Fibroblast of peridontal ligament (primary cell): Measurements from ENCODE around the gene EFNA1.
"Not testable (repeated sequence)": the region's sequence is repeated elsewhere in the genome, so short reads cannot be mapped to it uniquely, and the experiment has no call there.

ENCODE experiments used
- DNase-seq: peaks from one replicate; pipeline ENCODE4 v3.0.0-alpha.2; 2010; ENCODE audit errors: extremely low read depth

The EFNA1 gene

DNA sequence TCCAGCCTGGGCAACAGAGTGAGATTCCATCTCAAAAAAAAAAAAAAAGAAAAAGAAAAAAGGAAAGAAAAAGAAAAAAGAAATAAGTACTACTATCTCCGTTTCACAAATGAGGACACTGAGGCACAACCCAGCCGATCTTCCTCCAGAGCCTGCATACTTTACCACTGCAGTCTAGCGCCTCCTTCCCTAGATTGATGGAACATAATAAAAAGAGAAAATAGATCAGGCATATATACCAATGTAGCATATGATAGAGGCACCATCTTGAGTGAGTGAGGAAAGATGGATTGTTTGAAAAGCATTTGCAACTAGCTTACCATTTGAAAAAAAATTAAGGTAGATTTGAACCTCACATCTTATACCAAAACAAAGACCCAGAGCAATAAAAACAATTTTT lies 17.8 kb downstream of the EFNA1 start:
- DNase-seq: no peak

DNA sequence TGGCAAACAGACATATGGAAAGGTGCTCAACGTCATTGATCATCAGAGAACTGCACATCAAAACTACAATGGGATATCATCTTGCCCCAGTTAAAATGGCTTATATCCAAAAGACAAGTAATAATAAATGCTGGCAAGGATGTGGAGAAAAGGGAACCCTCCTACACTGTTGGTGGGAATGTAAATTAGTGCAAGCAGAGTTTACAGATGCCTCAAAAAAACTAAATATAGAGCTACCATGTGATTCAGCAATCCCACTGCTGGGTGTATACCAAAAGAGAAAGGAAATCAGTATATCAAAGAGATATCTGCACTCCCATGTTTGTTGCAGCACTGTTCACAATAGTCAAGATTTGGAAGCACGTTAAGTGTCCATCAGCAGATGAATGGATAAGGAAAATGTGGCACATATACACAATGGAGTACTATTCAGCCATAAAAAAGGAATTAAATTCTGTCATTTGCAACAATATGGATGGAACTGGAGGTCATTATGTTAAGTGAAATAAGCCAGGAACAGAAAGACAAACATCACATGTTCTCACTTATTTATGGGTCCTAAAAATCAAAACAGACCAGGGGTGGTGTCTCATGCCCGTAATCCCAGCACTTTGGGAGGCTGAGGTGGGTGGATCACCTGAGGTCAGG lies 28.4 kb downstream of the EFNA1 start:
- DNase-seq: not testable (repeated sequence)

GRCh38 chr1:155158991-155159390 lies 31.3 kb downstream of the EFNA1 start:
- no peak for DNase-seq

DNA sequence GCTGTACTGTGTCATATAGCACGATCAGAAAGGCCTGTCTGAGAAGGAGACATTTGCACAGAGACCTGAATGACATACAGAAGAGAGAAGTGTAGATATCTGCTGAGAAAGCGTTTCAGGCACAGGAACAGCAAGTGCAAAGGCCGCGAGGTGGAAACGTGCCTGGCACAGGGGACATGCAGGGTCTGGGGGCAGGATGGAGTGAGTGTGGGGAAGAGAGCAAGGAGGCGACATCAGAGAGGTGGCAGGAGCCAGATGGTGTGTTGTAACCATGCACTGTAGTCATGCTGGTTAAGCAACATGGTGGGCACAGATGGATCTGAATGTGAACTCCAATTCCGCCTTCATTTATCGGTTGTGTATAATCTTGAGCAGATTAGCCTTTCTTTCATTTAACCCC lies 32.5 kb downstream of the EFNA1 start:
- DNase-seq: no peak

DNA sequence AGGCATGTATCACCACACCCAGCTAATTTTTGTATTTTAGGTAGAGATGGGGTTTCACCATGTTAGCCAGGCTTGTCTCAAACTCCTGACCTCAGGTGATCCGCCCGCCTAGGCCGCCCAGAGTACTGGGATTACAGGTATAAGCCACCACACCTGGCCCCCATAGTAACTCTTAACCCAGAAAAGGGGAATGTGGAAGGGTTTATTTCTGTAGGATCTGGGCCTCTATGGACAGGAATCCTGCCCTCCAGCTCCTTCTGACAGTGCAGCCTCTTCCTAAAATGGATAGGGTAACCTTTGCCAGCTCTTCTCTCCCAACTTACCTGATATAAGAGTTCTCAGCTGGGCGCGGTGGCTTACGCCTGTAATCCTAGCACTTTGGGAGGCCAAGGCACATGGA lies 35.0 kb downstream of the EFNA1 start:
- DNase-seq: not testable (repeated sequence)

- not testable (repeated sequence) for DNase-seq
Measured at GRCh38 chr1:155163785-155164184, 36.1 kb downstream of the EFNA1 start.

DNA sequence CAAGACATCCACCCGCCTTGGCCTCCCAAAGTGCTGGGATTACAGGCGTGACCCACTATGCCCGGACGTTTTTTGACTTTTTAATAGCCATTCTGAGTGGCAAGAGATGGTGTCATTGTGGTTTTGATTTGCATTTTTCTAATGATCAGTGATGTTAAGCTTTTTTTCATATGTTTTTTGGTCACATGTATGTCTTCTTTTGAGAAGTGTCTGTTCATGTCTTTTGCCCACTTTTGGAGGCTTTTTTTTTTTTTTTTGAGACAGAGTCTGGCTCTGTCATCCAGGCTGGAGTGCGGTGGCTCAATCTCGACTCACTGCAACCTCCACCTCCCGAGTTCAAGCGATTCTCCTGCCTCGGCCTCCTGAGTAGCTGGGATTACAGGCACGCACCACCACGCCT lies 36.9 kb downstream of the EFNA1 start:
- not testable (repeated sequence) for DNase-seq

- no peak for DNase-seq
Measured at GRCh38 chr1:155166051-155166470, 38.4 kb downstream of the EFNA1 start.

- no peak for DNase-seq
Measured at GRCh38 chr1:155166471-155167165, 38.9 kb downstream of the EFNA1 start.

- peak; percentile 81 for DNase-seq
Measured at GRCh38 chr1:155167166-155168104, 39.8 kb downstream of the EFNA1 start.

DNA sequence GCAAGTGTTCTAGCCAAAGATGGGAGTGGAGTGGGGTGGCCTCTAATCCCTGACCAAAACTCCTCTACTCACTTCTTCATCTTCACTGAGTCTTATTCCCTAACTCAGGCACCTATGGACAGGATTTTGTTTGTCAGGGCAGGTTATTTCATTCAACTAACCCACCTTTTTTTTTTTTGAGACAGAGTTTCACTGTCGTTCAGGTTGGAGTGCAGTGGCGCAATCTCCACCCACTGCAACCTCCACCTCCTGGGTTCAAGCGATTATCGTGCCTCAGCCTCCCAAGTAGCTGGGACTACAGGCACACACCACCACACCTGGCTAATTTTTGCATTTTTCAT lies 40.4 kb downstream of the EFNA1 start:
- DNase-seq: not testable (repeated sequence)

DNA sequence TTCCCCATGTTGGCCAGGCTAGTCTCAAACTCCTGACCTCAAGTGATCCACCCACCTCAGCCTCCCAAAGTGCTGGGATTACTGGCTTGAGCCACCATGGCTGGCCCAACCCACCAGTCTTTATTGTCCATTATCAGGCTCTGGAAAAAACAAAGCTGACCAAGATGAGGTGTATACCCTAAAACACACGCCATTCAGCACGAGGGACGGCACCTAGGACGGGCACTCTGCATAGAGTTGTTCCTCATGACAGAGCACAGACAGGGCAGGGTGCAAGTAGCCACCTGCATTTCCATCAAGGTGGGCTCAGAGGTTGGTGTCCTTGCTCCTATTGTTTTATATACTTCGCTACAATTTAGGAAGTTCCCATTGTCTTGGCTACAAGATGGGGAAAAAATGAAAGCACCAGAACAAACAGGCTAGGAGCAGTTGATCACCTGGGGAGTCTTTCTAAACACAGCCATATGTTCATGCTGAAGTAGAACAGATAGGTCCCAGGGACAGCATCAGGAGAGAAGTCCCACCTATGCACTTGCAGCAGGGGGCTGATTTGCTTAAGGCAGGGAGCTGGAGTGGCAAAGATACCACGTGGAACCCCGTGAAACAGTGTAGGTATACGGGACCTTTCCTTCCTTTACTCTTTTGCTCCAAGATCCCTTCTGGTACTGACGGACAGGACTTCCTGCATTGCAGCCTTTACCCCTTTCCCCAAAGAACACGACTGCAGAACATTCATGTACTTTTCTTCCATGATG lies 41.0 kb downstream of the EFNA1 start:
- DNase-seq: no peak

- DNase-seq: no peak
Measured at GRCh38 chr1:155169541-155169940, 41.9 kb downstream of the EFNA1 start.

DNA sequence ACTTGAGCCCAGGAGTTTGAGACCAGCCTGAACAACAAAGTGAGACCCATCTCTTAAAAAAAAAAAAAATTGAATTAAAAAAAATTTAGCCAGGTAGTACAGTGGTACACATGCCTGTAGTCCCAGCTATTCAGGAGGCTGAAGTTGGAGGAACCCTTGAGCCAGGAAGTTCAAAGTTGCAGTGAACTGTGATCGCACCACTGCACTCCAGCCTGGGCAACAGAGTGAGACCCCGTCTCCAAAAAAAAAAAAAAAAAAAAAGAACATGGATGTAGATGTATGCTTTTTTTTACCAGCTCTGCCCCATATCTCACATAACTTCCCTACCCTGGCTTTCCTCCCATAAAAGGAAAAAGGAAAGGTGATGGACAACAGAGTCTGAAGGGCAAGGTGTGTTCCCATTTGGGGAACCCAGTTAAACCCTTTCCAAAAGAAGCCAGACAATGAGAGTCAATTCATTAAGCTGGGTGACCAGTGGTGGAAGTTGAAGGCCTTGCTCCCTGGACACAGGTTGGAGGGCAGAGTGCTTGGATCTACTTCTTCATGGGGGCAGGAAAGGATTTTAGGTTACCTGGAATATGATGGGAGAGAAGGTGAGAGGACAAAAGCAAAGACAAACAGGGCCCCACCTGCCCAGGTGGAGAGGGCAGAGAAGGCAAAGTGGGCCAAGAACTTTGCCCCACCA lies 42.6 kb downstream of the EFNA1 start:
- DNase-seq: no peak

- no peak for DNase-seq
Measured at GRCh38 chr1:155170806-155171205, 43.1 kb downstream of the EFNA1 start.

DNA sequence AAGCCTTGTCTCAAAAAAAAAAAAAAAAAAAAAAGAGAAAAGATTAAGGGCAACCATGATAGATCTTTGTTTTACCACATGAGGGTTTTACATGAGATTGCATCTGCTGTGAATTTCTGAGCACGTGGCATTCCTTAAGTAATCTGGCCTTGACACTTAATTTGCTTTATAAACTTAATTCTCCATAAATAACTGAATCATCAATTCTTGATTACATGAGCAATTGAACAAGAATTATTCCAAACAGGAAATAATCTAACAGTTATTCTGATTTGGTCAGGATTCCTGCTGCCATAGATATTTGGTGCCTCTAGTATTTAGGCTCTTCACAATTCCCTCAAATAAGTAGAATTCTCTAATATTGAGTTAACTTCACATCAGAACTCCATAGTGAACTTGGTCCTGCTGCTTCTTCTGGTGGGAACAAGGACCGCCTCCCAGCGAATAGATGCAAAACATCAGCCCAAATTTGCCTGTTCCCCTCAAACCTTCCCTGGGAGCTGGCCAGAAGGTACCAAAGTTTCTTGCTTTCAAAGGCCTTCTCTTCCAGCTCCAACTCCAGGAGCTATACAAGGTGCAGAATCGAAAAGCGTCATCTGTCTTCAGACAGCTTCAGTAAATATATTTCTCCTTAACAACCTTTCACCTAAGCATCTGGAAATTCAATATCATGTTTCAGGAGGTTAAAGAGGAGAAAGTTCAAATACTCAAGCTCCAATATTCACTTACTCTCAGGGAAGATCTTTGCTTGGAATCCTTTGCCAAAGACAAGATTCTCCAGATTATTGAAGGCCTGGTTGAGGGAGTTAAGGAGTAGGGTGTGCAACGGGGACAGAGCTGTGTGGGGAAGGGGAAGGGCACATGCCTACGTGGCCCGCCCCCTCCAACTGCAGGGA lies 44.4 kb downstream of the EFNA1 start:
- DNase-seq: no peak

DNA sequence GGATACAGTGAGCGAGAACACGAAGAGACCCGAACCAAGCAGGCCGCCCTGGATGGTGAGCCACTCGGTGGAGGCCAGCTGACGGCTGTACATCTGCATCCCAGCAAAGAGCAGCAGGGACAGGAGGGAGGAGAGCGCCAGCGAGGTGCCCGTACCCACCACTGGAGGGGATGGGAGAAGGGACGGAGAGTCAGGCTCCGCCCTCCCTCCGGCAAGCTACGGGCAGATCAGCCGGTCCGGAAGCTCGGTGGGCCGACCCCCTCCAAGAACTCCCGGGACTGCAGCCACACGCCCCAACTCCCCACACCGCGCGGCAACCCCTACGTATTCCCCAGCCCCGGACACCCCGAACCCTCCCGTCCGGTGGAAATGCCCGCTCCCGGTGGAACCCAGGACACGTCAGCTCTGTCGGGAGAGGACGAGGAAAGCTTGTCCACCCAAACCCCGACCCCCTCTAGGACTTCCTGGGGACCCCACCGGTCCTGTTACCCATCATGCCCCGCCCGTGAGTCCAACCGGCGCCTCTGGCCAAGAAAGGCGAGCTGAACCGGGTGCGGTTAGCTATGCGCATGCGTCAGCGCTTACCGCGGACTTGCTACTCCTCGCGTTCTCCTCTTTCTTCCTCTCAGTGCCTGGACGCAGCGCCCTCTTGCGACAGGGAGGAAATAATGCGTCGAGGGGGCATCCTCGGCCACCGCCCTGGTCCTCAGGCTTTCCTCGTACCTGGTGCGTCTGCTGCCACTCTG lies 45.2 kb downstream of the EFNA1 start, which contains the start of gene KRTCAP2:
TSS of gene KRTCAP2 (minus strand) at position 573 of the 746 bp plus-strand sequence. CDS start at position 493, 80 bp downstream.
- DNase-seq: peak; percentile 96

DNA sequence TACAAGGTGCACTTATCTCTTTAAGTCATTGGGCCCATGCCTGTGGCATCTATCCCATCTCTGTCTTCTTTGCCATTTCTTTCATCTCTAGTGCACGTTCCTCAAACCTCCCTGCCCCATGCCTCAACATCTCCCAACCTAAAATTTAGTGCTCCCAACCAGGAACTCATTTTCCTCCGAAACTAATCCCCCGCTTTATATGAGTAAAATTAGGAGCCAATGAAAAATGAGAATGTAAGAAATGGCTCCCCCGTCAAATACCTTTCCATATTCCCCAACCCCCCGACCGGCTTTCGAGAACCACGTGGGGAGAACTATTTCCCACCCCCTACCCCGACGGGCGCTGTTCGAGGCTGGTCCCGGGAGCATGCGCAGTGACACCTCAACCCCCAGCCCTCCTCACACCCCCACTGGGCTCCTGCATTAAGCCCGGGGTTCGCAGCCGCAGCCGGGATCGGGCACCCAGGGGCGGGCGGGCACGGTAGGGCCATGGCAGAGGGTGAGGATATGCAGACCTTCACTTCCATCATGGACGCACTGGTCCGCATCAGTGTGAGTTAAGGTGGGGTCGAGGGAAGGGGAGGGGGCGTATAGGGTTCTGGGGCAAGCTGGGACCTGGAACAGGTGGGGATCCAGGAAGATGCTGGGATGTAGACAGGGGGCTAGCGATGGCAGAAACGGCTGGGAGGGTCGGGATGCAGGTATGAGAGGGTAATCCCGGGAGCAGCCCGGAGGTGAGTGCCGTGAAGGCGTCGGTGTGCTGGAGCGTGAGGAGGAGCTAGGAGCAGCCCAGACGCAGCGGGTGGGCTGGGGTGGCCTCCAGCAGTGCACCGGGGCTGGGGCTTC lies 46.0 kb downstream of the EFNA1 start, which contains the start of gene TRIM46:
TSS of gene TRIM46 (plus strand) at position 372 of the 846 bp plus-strand sequence. CDS start at position 490, 118 bp downstream.
- DNase-seq: peak; percentile 37
